Stimulated activated naive CD8-positive, alpha-beta T cell treated with anti-CD3 and anti-CD28 coated beads, Interleukin-15, Interleukin-2, amounts not matched to agents 100 ng/mL and 50 ng/mL, for 24 hours (primary cell): ENCODE data around the gene ATL1.

Experiments used
- H3K27ac Mint-ChIP-seq: one replicate; pipeline ENCODE4 v1.8.0; 2021; ENCODE audit warnings: mild to moderate bottlenecking, mixed read lengths
- H3K27me3 Mint-ChIP-seq: one replicate; pipeline ENCODE4 v1.8.0; 2021; ENCODE audit warnings: mixed read lengths
- H3K36me3 Mint-ChIP-seq: one replicate; pipeline ENCODE4 v1.8.0; 2021; ENCODE audit warnings: low read depth, mixed read lengths
- H3K4me1 Mint-ChIP-seq: one replicate; pipeline ENCODE4 v1.8.0; 2021; ENCODE audit warnings: low read depth, mixed read lengths
- H3K4me3 Mint-ChIP-seq: one replicate; pipeline ENCODE4 v1.8.0; 2021; ENCODE audit warnings: mild to moderate bottlenecking, mixed read lengths
- H3K9me3 Mint-ChIP-seq: one replicate; pipeline ENCODE4 v1.8.0; 2021; ENCODE audit warnings: mixed read lengths

The ATL1 gene

DNA sequence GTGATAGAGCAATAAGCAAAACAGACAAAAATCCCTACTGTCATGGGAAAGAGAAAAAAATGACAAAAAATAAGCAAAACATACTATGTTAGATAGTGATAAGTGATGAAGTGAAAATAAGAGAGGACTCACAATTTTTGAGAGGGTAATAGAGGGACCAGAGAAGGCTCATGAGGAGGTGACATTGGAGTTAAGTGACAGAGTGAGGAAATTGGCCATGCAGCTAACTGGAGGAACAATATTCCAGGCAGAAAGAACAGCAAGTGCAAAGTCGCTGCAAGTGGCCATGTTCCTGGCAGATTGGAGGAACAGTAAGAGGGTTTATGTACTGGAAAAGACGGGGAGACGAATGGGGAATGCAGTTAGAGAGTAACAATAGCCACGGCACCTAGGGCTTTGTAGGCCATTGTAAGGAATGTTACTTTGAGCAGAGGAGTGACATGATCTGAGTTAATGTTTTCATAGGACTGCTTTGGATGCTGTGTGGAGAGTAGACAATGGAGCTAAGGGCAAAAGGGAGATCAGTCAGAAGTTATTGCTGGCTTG is 109.6 kb downstream of the ATL1 start:
- no peaks in the 10 kb centered on the region for H3K9me3 Mint-ChIP-seq
- no peak overlapping the region for H3K4me3 Mint-ChIP-seq
- H3K27ac Mint-ChIP-seq = no peak overlapping the region
- H3K4me1 Mint-ChIP-seq = peaks cover 20% of the 10 kb centered on the region
- H3K27me3 Mint-ChIP-seq = no peaks in the 10 kb centered on the region
- H3K36me3 Mint-ChIP-seq = peaks cover 4% of the 10 kb centered on the region

DNA sequence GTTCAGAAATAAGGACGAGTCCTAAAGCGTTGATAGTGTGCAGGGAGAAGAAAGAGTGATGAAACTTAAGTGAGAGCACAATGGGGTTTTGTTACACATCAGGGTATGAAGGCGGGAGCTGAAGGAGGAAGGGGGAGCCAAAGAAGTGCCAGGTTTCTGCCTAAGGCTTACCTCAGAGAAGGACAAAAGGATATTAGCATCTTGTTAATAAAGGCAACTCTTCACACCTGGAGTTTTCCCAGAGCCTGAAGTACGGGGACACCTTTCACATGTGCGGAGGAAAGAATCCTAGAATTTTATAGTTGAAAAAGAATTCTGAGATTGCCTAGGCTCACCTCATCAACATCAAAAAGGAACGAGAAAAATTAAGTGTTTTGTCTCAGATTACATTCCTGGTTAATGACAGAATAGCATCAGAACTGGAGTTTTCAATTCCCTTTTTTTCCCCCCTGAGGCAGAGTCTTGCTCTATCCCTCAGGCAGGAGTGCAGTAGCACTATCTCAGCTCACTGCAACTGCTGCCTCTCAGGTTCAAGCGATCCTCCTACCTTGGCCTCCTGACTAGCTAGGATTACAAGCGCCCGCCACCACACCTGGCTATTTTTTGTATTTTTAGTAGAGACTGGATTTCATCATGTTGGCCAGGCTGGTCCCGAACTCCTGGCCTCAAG is 110.4 kb downstream of the ATL1 start:
- Mint-ChIP-seq H3K9me3 (no peaks in the 10 kb centered on the region), H3K36me3 (no peaks in the 10 kb centered on the region), H3K4me3 (no peak overlapping the region), H3K4me1 (peaks cover 15% of the 10 kb centered on the region), H3K27me3 (no peaks in the 10 kb centered on the region), H3K27ac (no peak overlapping the region)

DNA sequence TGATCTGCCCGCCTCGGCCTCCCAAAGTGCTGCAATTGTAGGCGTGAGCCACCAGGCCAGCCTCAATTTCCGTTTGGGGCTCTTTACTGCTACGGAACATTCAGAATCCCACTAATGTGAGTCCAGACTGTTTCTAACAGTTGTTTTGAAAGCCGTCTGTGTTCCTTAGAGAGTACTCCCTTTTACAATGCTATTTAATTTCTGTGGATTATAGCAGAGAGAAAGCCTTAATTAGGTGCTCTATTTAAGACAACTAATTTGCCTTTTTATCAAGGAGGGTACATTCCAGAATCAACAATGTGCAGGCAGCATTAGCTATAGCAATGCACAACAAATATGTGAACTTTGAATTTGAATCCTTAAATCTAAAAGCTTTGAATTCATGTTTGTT is 110.9 kb downstream of the ATL1 start:
- H3K4me3 Mint-ChIP-seq = no peak overlapping the region
- no peaks in the 10 kb centered on the region for H3K36me3 Mint-ChIP-seq
- H3K27me3 Mint-ChIP-seq = no peaks in the 10 kb centered on the region
- peaks cover 14% of the 10 kb centered on the region for H3K4me1 Mint-ChIP-seq
- no peak overlapping the region for H3K27ac Mint-ChIP-seq
- no peaks in the 10 kb centered on the region for H3K9me3 Mint-ChIP-seq

DNA sequence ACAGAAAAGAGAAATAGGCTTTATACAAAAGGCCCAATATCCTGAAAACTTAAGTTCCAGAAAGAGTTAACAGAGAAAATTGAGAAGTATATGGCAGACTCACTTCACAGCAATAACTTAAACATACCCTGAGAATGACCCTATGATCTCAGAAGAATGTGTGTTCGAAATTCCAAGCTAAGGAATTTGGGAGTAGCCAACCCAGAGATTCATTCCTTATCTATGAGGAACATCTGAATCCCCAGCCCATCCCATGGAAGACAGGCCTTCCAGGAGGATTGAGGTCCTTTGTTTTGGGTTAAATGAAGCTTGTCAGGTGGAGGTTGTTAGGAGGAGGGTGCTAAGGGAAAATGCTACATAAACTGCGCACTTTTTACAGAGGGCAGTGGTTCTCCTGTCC is 115.7 kb downstream of the ATL1 start:
- Mint-ChIP-seq H3K9me3 (no peaks in the 10 kb centered on the region), H3K27me3 (no peaks in the 10 kb centered on the region), H3K27ac (no peak overlapping the region), H3K4me3 (no peak overlapping the region), H3K36me3 (no peaks in the 10 kb centered on the region), H3K4me1 (peaks cover 19% of the 10 kb centered on the region)

DNA sequence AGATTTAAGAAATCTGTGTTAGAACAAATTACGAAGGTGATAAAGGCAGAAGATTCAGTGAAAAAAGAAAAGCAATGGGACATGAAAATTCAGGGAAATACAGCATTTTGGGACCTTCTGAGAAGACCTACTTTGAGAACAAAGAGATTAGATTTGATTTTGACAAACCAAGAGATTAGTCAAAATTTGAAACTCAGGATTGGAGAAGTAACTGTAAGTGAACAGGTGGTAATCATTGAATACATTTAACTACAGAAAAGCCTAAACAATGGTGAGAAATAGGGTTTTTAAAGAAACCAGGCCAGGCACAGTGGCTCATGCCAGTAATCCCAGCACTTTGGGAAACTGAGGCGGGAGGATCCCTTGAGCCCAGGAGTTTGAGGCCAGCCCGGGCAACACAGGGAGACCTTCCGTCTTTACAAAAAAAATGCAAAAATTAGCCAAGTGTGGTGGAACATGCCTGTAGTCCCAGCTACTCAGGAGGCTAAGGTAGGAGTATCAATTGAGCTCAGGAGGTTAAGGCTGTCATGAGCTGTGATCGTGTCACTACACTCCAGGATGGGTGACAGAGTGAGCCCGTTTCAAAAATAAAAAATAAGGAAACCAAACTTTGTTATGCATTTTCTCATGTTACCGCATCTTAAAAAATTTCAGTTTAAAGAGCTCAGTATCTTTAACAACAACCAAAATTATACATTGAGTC is 117.0 kb downstream of the ATL1 start:
- peak overlapping the region; percentile 73 for H3K27ac Mint-ChIP-seq
- H3K4me1 Mint-ChIP-seq = peaks cover 19% of the 10 kb centered on the region
- H3K36me3 Mint-ChIP-seq = no peaks in the 10 kb centered on the region
- peaks cover under 1% of the 10 kb centered on the region for H3K27me3 Mint-ChIP-seq
- no peaks in the 10 kb centered on the region for H3K9me3 Mint-ChIP-seq
- peak overlapping the region; percentile 42 for H3K4me3 Mint-ChIP-seq

DNA sequence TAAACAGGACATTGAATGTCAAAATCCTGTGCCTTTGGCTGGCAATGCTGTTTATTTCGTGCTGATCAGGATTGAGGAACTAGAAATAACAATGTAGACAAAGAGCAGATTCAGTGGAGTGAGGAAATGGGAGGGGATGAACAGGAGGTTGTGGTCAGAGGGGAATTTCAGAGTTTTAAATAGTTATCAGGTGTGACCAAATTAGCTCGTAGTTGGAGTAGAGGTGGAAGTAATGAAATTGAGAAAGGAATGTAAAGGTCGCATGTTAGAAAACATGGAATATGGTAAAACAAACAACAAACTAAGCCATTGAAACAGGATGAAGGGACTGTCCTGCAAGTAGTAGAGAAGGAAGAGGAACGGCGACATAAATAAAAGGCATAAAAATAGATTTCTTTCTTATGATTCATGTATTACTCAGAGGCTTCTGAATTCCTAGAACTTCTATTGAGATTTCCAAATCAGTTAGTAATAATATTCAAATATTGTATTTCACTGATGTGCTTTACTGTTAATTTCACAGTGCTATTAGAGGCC is 117.7 kb downstream of the ATL1 start:
- Mint-ChIP-seq H3K9me3 (no peaks in the 10 kb centered on the region), H3K36me3 (no peaks in the 10 kb centered on the region), H3K4me3 (peak overlapping the region; percentile 42), H3K27ac (peak overlapping the region; percentile 73), H3K27me3 (peaks cover 4% of the 10 kb centered on the region), H3K4me1 (peaks cover 19% of the 10 kb centered on the region)

DNA sequence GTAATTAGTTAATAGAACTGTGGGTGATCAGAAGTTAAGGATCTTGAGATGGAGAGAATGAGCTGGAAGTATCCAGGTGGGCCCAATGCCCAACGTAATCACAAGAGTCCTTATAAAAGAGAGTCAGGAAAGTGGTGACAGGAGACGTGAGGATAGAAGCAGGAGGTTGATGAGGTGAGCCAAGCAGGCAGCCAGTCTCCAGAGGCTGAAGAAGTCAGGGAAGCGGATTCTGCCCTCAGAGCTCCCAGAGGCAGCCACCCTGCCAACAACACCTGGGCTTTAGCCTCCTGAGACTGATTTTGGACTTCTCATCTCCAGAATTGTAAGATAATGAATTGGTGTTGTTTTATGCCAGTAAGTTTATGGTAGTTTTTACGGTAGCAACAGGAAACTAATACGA is 118.2 kb downstream of the ATL1 start:
- peaks cover 4% of the 10 kb centered on the region for H3K27me3 Mint-ChIP-seq
- no peaks in the 10 kb centered on the region for H3K36me3 Mint-ChIP-seq
- H3K4me1 Mint-ChIP-seq = peaks cover 19% of the 10 kb centered on the region
- peak overlapping the region; percentile 42 for H3K27ac Mint-ChIP-seq
- H3K9me3 Mint-ChIP-seq = no peaks in the 10 kb centered on the region
- no peak overlapping the region for H3K4me3 Mint-ChIP-seq

DNA sequence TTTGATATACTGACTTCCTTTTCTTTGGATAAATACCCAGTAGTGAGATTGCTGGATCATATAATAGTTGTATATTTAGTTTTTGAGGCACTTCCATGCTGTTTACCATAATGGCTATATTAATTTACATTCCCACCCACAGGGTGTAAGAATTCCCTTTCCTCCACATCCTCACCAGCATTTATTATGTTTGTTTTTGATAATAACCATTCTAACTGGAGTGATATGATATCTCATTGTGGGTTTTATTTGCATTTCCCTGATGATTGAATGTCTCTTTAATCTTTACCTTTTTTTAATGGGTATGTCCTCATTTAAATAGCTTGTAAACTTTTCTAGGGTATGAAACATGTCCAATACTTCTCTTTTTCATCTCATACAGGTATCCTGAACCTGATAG is 119.7 kb downstream of the ATL1 start:
- peaks cover 4% of the 10 kb centered on the region for H3K27me3 Mint-ChIP-seq
- H3K27ac Mint-ChIP-seq = no peak overlapping the region
- no peaks in the 10 kb centered on the region for H3K36me3 Mint-ChIP-seq
- peaks cover 19% of the 10 kb centered on the region for H3K4me1 Mint-ChIP-seq
- H3K9me3 Mint-ChIP-seq = no peaks in the 10 kb centered on the region
- no peak overlapping the region for H3K4me3 Mint-ChIP-seq
